Thoracic aorta (tissue), 2 donors: Measurements from ENCODE around the gene SLC4A2. TPM values are rescaled to one million over a fixed set of nuclear protein-coding genes. Genes with fewer than 3 reads are reported as not detected.

Experiments used
- ATAC-seq: fragments of 150-250 bp; one replicate; pipeline ENCODE4 v1.8.0; 2017; ENCODE audit warnings: low read depth; ENCODE audit not compliant: insufficient number of reproducible peaks, low FRiP score
- DNase-seq: peaks from one replicate; pipeline ENCODE4 v3.0.0-alpha.2; 2020; ENCODE audit warnings: low spot score
- H3K27ac ChIP-seq, 2 donors: fragments of 200-600 bp; sonication (generic); 1 replicate in 1 of 2; 2 replicates in 1 of 2; pipeline ENCODE4 v1.5.1; 2016; ENCODE audit warnings: mild to moderate bottlenecking in 2 of 2, moderate library complexity in 2 of 2
- H3K27me3 ChIP-seq: fragments of 200-600 bp; sonication (generic); replicated peaks from 2 replicates; pipeline ENCODE4 v1.6.0; 2016; ENCODE audit warnings: mild to moderate bottlenecking; ENCODE audit not compliant: insufficient read depth
- H3K36me3 ChIP-seq: fragments of 200-600 bp; sonication (generic); one replicate; pipeline ENCODE4 v1.5.1; 2016
- H3K4me1 ChIP-seq, 2 donors: fragments of 200-600 bp; sonication (generic); 1 replicate in 1 of 2; 2 replicates in 1 of 2; pipeline versions ENCODE4 v1.5.1 to v1.6.0; 2016; ENCODE audit warnings: low read depth in 2 of 2, mild to moderate bottlenecking in 1 of 2; ENCODE audit not compliant: control insufficient read depth in 1 of 2
- H3K4me3 ChIP-seq: fragments of 200-600 bp; sonication (generic); 2 replicates; pipeline ENCODE4 v1.5.1; 2016; ENCODE audit warnings: mild to moderate bottlenecking
- H3K9me3 ChIP-seq: fragments of 200-600 bp; sonication (generic); 2 replicates; pipeline ENCODE4 v1.5.1; 2016
- total RNA-seq, 2 donors: library from RNA; depleted of rRNA; stranded (reverse); fragments of >200 nt; gene quantifications; one replicate each; pipeline versions ENCODE4 v1.1.0 to v1.2.3, GENCODE V29; 2016
- TF ChIP-seq, protein P1 (sequence below): fragments of 200-600 bp; sonication (generic); IDR thresholded peaks from one replicate; pipeline ENCODE4 v1.5.1; 2019; ENCODE audit warnings: antibody characterized with exemption

SLC4A2 gene
- total RNA-seq, 2 donors from 2014 or later = 89.1 to 119 TPM

DNA sequence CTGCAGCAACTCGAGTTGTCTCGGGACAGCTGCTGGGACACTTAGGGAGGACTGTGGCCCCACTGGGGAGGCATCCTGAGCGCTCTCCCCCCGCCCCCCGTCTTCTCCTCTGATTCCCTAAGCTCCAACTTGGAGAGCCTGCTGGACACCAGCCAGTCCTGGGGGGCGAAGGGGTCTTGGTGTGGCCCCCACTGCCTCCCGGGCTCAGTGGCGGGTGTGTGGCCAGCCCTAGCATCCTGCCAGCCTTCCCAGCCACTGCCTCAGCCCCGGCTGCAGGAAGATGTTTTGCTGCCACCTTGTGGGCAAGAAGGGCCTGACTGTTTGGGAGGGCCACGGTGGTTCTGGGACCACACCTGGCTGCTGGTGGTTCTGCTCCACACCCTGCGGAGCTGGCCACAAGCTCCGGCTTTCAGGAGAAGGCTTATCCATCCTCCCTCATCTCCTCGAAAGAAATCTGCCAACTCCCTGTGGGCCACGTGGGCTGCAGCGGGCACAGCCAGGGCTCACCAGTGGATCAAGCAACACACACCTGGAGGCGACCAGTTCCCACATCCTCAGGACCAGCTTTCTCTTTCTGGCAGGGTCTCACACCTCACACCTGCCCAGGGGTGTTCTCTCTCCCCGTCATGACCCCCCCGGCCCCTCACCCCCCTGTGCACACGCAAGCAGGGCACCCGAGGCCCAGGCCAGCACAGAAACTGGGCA is 51.7 kb downstream of the SLC4A2 start:
- ATAC-seq (no peak), DNase-seq (peak; percentile 29)
- Histone ChIP-seq H3K36me3 (no peaks in the 10 kb centered on the region), H3K4me3 (no peak overlapping the region), H3K4me1 (peaks cover 0 to 12% of the 10 kb centered on the region in 2 donors), H3K27me3 (no peaks in the 10 kb centered on the region), H3K9me3 (no peaks in the 10 kb centered on the region), H3K27ac (no peak overlapping the region)
- TF ChIP-seq, protein P1, sequence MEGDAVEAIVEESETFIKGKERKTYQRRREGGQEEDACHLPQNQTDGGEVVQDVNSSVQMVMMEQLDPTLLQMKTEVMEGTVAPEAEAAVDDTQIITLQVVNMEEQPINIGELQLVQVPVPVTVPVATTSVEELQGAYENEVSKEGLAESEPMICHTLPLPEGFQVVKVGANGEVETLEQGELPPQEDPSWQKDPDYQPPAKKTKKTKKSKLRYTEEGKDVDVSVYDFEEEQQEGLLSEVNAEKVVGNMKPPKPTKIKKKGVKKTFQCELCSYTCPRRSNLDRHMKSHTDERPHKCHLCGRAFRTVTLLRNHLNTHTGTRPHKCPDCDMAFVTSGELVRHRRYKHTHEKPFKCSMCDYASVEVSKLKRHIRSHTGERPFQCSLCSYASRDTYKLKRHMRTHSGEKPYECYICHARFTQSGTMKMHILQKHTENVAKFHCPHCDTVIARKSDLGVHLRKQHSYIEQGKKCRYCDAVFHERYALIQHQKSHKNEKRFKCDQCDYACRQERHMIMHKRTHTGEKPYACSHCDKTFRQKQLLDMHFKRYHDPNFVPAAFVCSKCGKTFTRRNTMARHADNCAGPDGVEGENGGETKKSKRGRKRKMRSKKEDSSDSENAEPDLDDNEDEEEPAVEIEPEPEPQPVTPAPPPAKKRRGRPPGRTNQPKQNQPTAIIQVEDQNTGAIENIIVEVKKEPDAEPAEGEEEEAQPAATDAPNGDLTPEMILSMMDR = peak; percentile 91

DNA sequence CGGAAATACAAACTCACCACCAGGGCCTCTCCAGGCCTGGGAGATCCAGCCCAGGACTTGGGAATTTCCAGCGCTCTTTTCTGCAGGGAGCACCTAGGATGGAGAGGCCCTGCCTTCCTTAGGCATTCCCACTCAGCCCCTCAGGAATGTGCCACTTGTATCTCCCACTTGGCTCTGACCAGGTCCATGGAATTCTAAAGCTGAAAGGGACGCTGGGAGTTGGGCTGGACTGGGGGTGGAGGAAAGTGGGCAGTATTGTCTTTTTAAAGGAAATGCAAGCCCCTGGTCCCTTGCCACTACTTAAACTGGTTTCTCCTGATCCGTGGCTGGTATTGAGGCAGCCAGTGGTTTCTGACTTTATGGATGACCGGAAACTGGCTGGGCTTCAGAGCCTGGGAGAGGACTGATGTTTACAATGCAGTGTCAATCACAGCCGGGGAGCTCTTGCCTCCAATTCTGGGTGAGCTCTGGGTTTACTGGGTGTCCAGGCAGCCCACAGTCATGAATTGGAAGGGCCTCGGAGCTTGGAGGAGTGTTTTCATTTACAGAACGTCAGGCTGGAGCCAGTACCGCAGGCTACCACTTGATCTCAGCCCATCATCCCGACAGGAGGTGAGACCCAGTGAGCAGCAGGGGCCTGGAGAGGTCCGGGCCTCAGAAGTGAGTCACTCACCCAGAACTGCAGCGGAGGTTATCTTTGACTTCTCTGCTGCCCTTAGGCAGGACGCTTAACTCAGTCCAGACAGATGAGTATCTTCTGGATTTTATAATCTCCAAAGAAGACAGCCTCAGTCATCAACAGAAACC is 54.2 kb downstream of the SLC4A2 start:
- Histone ChIP-seq H3K4me1 (peaks cover 0 to 12% of the 10 kb centered on the region in 2 donors), H3K36me3 (peaks cover 8% of the 10 kb centered on the region), H3K4me3 (no peak overlapping the region), H3K27me3 (no peaks in the 10 kb centered on the region), H3K9me3 (no peaks in the 10 kb centered on the region), H3K27ac (no peak overlapping the region)
- TF ChIP-seq, protein P1 = no peak
- DNase-seq = no peak
- no peak for ATAC-seq

DNA sequence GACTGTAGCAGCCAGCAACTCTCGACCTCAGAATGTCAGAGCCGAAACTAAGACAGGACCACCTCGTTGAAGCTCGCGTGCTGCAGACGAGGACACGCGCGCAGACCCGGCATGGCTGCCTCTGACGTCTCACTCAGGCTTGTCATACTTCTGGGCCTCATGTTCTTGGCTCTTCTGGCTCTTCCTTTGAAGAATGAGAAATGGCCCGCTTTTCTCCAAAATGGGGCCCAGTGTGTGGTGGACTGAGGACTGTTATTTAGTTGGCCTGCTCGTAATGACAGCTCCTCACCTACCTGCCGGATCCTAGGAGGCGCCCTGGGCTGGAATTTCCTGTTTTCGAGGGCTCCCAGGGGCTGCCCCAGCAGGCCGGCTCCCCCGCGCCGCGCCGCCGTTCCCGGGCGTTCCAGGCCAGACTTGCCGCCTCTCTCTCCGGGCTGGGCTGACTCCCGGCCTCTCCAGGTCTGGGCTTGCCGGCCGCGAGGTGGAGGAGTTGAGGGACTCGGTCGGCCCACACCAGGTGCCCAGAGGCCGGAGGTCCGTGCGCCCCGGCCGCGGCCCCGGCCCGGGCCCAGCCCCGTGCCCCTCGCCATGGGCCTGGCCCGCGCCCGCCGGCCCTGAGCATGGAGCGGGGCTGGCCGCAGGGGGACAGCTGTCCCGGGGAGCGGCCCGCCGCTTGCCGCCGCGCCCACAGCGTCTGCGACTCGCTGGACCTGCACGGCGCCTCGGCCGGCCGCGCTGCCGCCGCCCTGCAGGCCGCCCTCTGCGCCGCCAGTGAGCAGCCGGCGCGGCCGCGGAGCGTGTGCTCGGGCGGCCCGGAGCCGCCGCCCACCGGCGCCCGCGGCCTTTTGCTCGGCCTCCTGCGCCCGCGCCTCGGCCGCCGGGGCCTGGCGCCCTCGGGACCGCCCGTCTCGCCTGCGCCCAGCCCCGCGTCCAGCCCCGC is 55.0 kb downstream of the SLC4A2 start:
- Histone ChIP-seq H3K4me3 (no peak overlapping the region), H3K36me3 (peaks cover 16% of the 10 kb centered on the region), H3K9me3 (no peaks in the 10 kb centered on the region), H3K27me3 (no peaks in the 10 kb centered on the region), H3K4me1 (peaks cover 0 to 12% of the 10 kb centered on the region in 2 donors), H3K27ac (no peak overlapping the region)
- ATAC-seq (no peak), DNase-seq (no peak)
- TF ChIP-seq, protein P1 = no peak

DNA sequence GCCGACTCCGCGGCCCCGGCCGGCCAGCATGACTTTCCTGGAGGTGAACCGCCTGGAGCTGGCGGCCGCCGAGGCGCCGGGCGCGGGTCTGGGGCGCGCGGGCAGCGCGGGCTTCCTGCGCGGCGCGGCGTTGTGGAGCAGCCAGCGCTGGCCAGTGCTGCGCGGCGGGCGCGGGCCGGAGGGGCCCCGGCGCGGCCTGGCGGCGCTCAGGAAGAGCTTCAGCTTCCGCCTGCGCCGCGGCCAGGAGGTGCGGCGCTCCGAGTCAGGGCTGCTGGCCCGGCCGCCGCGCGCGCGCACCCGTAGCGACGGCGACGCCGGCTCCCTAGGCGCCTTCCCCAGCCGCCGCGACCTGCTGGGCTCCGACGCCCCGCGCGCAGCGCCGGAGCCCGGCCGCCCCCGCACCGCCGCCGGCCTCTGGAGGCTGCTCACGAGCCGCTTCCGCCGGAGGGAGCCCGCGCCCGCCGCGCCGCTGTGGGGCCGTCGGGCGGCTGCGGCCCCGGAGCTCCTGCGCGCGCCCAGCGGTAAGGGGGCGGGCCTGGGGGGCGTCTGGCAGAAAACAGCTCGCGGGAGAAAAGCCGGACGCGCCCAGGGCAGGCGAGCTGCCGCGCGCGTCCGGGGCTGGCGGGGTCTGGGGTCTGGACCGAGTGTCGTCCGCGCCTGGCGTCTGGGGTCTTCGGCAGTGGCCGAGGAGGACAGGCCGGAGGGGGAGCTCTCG is 55.9 kb downstream of the SLC4A2 start:
- ATAC-seq (no peak), DNase-seq (no peak)
- Histone ChIP-seq H3K27ac (no peak overlapping the region), H3K4me3 (no peak overlapping the region), H3K9me3 (no peaks in the 10 kb centered on the region), H3K27me3 (no peaks in the 10 kb centered on the region), H3K4me1 (peaks cover 0 to 12% of the 10 kb centered on the region in 2 donors), H3K36me3 (peaks cover 24% of the 10 kb centered on the region)
- TF ChIP-seq, protein P1 = no peak
